ENCODE data around the gene ZNF185.
"Not testable (repeated sequence)": the region's sequence is repeated elsewhere in the genome, so short reads cannot be mapped to it uniquely, and the experiment has no call there.

The ZNF185 gene

GRCh38 chrX:152895724-152896420, 2.0 kb upstream of the ZNF185 start:
- no peak for DNase-seq

DNA sequence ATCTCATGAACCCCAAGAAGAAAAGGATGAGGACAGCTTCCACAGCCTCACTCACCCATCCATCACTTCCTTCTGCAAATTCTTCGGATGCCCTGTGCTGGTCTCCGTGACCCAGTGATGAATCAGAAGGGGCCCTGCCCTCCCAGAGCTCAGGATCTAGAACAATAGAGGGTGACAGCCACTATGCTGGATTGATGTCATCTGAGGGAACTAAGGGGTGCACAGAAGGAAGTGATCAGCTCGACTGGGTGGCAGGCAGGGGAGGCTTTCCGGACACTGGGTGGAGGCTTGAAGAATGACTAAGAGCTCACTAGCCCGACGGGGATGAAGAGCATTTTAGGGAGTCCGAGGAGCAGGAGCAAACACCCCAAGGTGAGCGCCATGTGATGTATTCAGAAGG, 1.4 kb upstream of the ZNF185 start:
- no peak for DNase-seq

DNA sequence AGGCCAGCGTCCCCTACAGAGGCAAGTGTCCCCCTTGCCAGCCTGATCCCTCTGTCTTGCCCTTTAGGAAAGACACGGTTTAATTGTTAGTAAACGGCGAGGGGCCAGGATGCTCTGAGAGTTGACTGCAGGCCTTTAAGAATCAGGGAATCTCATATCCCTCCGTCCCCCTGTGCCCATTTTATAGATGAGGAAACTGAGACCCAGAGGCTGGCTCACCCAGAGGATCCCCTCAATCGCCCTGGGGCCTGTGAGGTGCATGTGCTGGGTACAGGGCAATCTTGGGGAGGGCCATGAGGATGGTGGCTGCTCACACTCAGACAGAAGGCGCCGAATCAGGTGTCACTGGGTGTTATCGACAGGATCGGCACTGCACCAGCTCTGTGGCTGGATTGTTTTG, 575 bp downstream of the ZNF185 start:
- DNase-seq, result no peak

DNA sequence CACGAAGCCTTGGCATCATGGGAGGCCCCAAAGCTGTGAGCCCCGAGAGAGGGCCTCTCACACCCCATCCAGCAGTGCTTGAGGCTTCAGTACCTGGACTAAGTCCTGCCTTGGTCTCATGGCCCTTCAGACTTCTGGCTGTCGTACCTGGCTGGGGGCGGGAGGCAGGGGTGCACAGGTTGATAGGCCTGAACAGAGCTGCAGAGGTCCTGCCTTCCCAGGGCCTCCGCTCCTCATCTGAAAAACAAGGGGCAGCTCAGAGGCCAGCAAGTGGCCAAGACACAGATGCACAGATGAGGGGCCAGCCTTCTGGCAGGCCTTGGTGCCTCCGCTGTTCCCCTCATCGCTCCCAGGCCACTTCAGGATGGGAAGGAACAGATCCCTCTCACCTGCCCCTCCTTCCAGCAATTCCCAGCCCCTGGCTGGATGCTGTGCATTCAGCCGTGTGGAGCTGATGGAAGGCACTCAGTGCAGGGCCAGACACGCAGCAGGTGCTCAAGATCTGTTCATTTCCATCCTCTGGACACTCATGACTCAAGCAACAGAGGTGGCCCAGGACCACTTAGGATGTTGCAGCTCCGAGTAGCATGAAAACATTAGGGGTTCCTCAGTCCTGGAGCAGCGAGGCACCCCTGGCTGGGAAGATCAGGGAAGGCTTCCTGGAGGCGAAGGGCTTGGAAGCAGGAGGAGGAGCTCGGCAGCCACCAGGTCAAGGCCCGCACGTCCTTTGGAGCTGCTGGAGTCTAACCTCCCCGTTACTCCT, 1.4 kb downstream of the ZNF185 start:
- DNase-seq, result no peak

DNA sequence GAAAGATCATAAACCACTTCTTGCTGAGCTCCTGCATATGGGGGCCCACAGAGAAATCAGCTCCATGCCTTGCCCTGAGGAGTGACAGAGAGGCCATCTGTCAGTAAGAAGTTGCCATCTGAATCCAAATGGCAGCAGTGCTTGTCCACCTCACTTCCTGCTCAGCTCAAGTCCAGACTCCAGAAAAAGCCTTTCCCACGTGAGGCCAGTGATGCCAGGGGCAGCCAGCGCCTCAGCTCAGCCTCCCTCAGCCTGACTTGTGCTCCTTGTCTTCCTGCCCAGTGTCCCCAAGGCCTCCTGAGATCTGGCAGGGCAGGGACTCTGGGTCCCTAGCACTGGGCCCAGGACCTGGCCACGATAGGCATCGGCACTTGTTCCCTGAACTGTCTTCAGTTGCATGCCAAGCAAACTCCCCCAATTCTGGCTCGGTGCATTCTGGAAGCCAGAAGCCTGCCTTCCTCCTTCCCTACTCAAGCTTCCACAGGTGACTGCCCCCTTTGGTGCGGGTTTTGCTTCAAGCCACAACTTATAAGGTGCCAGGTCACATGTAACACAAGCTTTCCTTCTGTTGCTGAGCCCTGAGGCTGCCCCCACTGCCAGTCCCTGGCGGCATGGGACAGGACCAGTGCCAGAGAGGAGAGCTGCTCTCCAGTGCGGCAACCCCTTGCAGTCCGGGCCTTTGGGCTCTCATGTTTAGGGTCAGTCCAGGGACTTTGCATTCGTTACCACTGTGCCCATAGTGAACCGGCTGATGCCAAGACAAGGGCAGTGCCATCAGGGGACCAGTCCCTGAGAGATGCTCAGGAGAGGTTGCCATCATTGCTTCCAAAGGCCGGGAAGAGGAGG, 2.2 kb downstream of the ZNF185 start:
- DNase-seq, result no peak

GRCh38 chrX:152900937-152901445, 3.1 kb downstream of the ZNF185 start:
- no peak for DNase-seq

- DNase-seq, result no peak
These were observed 4.1 kb downstream of the ZNF185 start for GRCh38 chrX:152901816-152902501.

DNA sequence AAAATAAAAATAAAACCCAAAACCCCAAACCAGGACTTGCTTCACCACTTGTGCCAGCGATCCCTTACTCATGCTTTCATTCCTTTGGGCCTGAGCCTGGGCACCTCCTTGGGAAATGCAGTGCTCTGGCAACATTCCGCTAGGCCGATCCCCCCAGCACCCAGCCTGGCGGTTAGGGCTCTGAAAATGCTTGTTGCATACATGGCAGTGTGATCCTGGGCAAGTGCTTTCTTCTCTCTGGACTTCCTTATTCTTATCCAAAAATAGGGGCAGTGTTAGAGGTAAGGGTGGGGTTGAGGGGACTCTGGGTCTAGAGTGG, 4.6 kb downstream of the ZNF185 start:
- DNase-seq, result no peak

GRCh38 chrX:152903589-152903988, 5.7 kb downstream of the ZNF185 start:
- no peak for DNase-seq

- peak; percentile 36 for DNase-seq
These were observed 6.5 kb downstream of the ZNF185 start for GRCh38 chrX:152904151-152905080.

DNA sequence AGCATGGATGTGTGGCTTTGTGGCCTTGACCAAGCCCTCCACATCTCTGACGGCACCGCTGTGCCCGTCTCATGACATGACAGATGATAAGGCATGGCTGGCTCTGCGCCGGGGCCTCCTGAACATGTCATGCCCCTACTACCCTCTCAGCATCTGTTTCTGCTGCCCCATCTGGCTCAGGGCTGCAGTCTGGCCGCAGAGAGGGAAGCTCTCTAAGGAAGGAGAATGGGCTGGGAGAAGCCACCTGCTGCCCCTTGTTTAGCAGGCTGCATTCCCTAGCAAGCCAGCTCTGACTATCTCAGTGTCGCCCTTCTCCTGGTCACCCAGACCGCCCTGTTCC, 7.2 kb downstream of the ZNF185 start:
- no peak for DNase-seq

GRCh38 chrX:152907084-152907651, 9.3 kb downstream of the ZNF185 start:
- no peak for DNase-seq

DNA sequence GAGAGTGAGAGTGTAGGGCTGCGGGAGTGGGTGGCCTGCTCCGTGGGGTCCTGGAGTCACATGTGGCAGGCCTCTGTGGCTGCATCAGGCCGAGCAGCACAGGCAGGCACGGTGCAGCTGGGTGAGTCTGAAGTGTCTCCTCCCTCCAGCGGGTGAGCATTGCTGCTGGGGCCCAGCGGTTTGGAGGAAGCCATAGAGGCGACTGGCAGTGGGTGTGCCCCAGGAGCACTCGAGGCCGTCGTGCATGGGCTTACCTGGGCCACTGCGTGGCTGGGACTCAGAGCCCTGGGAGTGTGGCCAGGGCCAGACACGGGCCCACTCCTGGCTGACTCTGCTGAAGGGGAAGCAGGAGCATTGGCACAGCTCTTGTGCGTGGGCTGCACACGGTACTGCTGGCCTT, 10.6 kb downstream of the ZNF185 start:
- DNase-seq, result no peak

DNA sequence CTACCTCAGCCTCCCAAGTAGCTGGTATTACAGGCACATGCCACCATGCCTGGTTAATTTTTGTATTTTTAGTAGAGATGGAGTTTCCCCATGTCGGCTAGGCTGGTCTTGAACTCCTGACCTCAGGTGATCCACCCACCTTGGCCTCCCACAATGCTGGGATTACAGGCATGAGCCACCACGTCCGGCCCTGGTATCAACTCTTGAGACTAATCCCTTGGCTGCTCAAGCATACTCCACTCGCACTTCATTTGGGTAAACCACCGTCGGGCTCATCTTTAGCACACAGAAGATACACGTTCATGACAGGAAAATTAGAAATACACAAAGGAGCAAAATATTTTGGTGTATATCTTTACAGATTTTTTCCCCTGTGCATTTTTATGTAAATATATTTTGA, 12.2 kb downstream of the ZNF185 start:
- not testable (repeated sequence) for DNase-seq

DNA sequence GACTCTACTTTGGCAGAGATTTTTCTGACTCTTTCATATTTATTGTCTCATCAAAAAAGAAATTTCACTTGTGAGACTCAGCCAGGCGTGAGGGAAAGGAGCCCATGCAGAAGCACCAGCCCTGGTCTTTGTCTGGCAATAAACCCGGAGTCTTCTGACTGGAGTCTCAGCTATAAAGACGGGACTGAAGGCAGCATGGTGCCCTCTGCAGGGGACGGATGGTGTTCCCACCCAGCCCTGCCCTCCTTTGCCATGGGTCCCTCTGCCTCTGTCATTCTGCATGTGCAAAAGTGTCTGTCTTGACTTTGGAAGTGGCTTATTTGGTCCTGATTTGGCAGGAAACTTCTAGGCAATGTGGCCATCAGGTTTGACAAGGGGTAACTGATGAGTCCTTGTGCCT, 14.2 kb downstream of the ZNF185 start:
- DNase-seq, result no peak

DNA sequence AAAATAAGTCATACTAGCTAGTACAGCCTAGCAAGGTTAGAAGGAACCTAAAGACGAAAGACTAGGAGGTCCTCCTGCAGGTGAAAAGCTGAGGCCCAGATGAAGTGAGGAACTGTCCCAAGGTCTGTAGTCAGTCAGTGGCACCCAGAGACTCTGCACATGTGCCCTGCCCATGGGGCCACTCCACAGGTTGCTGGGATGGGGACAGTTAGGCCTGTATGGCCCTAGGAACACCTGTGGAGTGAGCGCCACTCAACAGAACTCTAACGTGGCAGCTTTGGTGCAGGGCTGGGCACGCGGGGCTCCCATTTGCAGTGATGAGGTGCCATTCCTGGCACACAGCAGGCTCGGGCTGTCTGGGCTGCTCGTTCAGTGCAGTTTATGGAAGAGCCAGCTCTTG, 14.8 kb downstream of the ZNF185 start:
- DNase-seq, result no peak

GRCh38 chrX:152913346-152913745, 15.5 kb downstream of the ZNF185 start:
- DNase-seq, result no peak

- no peak for DNase-seq
These were observed 16.0 kb downstream of the ZNF185 start for GRCh38 chrX:152913910-152914309.

DNA sequence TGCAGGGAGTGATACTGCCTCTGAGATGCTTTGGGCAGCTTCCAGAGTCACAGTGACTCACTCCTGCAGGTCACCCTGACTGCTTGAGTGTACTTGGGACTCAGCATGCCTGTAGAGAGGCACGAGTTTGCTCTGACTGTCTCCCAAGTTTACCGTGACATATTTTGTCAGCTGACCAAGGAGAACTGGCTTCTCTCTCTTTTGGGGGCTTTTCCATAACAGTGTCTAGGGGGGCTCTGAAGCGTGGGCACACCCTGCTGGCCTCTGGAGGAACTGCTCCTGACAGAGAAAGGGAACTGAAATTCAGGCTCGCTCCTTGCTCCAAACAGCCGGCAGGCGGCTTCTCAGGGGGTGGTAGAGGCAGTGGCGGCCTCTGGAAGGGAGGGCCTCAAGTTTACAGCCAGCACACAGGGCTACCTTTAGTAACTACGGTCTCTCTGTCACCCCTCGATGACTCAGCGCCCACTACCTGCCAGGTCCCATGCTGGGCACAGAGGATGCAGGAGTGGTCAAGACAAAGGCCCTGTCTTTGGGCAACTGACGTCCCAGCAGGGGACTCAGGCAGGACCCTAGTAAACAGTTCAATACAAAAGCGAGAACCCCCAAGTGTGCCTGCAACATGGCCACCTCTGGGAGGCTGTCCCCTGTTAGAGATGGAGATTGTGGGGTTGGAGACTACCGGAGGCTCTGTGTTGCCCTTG, 17.8 kb downstream of the ZNF185 start:
- no peak for DNase-seq

DNA sequence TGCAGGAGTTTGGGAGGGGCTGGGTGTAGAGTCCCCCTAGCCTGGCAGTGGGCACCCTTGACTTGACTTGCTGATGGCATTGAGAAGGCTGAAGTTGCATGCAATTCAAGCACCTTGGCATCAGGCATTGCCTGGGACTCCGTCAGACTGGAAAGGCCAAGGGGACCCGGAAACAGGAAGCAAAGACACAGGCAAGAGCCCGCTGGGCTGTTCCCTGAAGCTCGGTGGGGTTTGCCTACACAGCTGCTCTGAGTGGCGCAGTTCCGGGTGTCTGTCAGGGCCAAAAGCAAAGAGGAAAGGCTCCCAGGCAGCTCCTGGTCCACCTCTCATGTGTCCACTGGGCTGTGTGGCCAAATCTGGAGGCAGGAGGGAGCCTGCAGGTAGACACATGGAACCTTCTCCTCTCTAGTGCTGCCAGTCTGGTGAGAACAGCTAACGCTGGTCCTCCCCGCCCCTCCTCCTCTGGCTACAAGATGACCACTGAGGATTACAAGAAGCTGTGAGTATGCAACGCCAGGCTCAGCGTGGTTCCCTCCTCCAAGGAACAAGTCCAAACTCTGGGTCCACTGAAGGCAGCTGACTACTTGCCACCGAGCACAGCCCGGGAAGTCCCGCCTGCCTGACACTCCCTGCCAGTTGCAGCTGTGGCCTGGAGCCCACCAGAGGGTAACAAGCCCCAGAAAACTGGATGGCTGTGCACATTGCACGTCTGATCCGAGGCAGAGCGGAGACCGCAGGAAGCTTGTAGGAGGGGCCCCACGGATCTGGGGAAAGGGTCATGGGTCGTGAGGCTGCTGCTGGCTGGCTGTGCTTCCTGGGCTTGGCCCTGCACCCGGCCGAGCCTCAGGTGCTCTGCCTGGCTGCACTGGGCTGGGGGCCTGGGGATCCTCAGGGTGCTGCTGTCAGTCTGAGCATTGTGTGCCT, 20.1 kb downstream of the ZNF185 start:
- DNase-seq, result no peak

Measured in stimulated activated CD4-positive, alpha-beta T cell treated with anti-CD3 and anti-CD28 coated beads, Interleukin-4, amount 100 ng/mL, for 24 hours (primary cell).